Stimulated activated CD4-positive, alpha-beta T cell treated with anti-CD3 and anti-CD28 coated beads, Interleukin-1b, Interleukin-23, amount 100 ng/mL, for 48 hours (primary cell): Measurements from ENCODE around the gene ACP2.

Experiments used
- DNase-seq: peaks from one replicate; pipeline ENCODE4 v3.0.0-alpha.2; 2020

Gene ACP2

DNA sequence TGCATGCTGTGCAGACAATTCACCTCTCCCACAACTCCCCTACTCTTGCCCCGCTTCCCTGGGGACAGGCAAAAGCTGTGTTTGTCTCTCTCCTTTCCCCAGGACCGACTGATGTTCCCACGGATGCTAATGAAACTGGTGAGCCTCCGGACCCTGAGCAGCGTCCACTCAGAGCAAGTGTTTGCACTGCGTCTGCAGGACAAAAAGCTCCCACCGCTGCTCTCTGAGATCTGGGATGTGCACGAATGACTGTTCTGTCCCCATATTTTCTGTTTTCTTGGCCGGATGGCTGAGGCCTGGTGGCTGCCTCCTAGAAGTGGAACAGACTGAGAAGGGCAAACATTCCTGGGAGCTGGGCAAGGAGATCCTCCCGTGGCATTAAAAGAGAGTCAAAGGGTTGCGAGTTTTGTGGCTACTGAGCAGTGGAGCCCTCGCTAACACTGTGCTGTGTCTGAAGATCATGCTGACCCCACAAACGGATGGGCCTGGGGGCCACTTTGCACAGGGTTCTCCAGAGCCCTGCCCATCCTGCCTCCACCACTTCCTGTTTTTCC lies 19.9 kb upstream of the ACP2 start:
- no peak for DNase-seq

DNA sequence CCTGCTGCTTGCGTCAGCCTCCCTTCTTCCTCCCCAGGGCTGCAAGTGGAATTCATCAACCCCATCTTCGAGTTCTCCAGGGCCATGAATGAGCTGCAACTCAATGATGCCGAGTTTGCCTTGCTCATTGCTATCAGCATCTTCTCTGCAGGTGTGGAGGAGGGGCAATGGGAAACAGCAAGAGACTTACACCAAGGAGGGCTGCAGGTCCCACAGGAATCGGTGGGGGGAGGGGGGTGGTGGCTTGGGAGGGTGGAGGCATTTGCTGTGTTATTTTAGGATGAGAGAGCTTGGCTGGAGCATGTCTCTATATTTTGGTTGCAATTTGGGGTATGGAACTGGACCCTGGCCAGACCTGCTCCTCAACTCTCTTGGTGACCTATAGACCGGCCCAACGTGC lies 19.3 kb upstream of the ACP2 start:
- DNase-seq, result no peak

DNA sequence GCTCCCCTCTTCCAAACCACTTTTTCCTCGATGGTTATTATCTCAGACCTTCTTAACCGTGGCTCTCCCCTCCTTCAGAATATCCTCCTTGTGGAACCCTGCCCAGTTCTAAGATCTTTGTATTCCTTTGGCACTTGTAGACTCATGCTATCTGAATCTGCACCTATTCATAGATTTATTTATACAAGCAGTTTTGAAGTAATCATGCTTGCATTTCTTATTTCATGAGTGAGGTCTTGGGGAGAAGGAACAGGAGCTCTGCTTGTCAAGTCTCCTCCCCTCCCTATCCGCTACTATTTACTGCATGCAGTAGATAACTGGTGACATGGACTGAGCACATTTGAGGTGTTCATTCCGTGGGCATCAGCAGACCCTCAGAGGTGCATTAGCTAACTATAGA lies 15.9 kb upstream of the ACP2 start:
- DNase-seq, result no peak

DNA sequence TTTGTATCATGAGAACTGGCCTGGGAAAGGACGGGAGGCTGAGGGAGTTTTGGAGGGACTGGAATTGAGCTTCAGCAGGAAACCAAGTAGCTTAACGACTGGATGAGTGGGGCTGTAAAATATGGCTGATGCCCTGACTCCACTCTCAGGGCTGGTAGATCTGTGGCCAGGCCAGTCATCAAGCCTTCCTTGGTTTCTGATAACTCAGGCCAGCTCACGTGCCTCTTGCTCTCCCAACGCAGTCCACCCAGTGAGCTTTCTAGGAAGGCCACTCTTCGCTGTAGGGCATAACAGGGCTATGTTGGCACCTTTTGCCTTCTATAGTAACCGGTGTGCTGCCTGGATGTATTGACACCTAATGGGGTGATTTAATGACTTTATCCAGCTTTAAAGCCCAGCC lies 15.5 kb upstream of the ACP2 start:
- DNase-seq, result no peak

DNA sequence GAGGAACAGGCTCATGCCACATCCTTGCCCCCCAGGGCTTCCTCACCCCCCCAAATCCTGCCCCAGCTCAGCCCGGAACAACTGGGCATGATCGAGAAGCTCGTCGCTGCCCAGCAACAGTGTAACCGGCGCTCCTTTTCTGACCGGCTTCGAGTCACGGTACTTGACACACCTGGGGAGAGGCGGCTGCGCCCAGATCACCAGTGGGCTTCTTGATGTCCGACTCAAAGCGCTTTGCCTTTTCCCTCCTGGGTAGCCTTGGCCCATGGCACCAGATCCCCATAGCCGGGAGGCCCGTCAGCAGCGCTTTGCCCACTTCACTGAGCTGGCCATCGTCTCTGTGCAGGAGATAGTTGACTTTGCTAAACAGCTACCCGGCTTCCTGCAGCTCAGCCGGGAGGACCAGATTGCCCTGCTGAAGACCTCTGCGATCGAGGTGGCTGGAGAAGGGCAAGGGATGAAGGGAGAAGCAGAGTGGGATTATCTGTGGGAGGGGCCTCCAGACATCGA lies 12.7 kb upstream of the ACP2 start:
- DNase-seq, result no peak

DNA sequence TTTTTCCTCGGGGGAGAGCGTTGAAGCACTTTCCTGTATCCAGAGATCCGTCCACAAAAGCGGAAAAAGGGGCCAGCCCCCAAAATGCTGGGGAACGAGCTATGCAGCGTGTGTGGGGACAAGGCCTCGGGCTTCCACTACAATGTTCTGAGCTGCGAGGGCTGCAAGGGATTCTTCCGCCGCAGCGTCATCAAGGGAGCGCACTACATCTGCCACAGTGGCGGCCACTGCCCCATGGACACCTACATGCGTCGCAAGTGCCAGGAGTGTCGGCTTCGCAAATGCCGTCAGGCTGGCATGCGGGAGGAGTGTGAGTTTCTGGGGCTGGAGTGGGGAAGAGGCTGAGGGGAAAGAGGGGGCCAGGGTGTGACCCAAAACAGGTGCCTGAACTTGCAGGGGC lies 11.8 kb upstream of the ACP2 start:
- DNase-seq, result no peak

DNA sequence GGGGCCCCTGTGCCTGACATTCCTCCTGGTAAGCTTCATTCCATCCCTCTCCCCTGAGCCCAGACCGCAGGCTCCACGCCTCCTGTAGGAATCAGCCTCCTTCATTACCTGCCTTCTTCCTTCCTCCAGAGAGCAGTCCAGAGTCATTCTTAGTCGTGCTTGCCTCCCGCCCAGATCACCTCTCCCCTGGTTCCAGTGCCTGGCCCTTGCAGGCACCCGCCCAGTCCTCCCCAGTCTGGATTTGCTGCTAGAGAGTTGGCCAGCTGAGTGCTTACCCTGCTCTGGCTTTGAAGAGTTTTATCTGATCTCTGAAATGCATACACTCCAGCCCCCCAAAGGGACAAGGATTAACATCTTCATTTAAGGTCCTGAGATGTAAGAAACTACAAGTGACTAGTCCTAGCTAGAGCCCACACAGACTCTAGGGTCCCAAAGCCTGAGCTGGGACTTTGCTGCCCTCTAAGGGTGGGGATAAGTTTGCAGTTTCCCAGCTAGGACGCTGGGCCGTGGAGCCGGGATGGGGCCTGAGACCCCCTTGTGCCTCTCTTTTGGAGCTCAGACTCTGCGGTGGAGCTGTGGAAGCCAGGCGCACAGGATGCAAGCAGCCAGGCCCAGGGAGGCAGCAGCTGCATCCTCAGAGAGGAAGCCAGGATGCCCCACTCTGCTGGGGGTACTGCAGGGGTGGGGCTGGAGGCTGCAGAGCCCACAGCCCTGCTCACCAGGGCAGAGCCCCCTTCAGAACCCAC lies 10.8 kb upstream of the ACP2 start:
- DNase-seq, result peak; percentile 39

DNA sequence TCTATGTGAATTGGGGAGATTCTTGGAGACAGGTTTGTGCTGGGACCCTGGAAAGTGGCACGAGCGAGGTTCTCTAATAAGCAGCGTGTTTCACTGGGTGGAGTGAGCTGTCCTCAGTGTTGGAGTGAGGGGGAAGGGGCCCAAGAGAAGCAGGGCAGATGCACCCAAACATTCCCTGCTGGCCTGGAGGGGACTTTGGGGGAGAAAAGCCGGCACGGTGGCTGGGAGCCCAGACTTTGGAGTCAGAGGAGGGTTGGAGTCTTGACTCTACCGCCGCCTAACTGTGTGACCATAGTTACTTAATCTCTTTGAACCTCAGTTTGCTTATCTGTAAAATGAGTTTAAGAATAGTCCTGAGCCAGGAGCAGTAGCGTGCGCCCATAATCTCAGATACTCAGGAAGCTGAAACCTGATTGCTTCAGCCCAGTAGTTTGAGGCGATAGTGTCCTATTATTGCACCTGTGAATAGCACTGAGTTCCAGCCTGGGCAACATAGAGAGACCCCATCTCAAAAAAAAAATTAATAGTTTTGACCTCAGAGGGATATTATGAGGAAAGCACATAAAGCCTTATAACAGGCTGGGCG lies 9.8 kb upstream of the ACP2 start:
- no peak for DNase-seq

DNA sequence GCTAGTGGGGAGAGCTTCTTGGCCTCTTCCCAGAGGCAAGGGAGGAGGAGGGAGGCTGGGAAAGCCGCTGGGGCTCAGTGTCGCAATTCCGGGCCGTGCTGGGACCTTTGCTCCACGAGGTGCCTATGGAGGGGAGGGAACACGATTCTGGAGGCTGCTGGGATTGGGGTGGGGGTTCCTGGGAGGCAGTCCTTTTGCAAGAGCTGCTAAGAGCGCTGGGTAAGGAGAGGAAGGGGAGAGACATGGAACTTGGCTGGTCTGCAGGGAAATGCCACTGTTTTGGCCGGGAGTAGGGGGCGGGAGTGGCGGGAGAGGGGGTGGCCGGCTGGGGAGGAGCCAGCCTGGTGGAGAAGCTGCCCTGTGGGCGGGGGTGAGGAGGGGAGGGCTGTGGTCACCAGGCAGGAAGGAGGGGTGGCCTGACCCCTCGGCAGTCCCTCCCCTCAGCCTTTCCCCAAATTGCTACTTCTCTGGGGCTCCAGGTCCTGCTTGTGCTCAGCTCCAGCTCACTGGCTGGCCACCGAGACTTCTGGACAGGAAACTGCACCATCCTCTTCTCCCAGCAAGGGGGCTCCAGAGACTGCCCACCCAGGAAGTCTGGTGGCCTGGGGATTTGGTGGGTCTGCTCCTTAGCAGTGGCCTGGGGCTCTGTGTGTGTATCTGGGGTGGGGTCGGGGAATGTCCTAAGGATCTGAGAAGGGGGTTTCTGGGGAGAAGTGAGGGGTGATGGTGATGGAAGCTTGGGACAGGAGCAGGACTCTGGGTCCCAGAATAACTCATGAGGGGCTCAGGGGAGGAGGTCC lies 9.1 kb upstream of the ACP2 start, which contains the start of gene NR1H3:
Gene NR1H3 (plus strand): TSS at position 480 of the 800 bp plus-strand sequence. CDS start 1,221 bp downstream, outside the sequence.
- DNase-seq, result no peak

DNA sequence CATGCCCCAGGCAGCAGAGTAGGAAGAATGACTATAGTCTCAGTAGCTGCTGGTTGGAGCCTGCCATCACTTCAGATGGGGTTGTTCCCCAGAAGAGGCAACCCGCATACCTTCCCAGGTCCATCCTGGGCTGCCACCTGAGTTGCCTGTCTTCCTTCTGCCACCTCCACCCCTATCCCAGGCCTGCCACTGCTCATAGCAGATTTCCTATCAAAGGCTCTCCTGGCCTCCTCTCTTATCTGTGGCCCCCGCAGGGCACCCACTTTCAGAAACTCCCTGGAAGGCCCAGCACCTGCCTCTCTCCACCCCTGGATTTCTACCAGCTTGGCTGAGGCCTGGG lies 8.5 kb upstream of the ACP2 start:
- no peak for DNase-seq

DNA sequence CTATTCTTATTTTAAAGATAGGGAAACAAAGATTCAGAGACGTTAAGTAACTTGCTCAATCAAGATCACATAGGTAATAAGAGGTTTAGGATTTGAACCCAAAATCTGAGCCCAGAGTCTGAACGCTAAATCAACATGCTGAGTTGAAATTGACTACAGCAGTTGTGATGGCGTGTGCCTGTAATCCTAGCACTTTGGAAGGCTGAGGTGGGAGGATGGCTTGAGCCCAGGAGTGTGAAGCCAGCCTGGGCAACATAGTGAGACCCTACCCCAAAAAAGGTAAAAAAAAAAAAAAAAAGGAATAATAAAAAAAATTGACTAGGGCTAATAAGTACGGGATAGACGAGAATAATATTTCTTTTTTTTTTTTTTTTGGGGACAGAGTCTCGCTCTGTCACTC lies 7.8 kb upstream of the ACP2 start:
- DNase-seq, result no peak

DNA sequence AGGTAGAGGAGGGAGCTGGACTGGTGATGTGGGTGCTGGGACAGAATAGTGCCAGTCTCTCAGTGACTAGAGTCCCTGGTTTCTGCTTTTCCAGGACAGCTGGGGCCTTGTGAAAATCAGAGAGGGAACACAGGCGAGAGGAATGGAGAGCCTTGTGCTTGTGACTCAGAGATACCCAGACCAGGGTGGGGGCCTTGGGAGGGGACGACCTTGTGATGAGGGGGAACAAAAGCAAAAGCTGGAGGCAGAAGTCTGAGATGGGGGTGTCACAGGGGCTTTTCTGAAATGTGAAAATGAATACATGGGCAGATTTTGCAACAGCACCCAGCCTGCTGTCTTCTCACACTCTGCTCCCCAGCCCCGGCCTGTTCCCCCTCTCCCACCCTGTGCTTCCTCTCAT lies 5.8 kb upstream of the ACP2 start:
- no peak for DNase-seq

DNA sequence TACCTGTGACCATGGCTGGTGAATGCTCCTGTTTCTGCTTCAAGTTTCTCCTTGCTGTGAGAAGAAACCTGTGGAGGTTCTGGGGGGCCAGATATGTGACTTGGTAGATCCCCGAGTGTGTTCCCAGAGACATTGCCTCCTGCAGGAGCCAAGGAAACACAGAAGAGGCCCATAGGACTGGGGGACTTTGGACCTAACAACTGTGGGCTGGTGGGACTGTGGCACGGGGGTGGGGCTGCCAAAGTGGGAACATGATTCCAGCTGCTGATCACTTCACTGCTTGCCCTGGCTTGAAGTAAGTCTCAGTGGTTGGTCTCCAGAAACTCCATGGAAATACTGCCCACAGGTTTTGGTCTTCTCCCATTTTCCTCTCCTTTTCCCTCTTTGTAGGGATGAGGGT lies 5.0 kb upstream of the ACP2 start:
- DNase-seq, result no peak

DNA sequence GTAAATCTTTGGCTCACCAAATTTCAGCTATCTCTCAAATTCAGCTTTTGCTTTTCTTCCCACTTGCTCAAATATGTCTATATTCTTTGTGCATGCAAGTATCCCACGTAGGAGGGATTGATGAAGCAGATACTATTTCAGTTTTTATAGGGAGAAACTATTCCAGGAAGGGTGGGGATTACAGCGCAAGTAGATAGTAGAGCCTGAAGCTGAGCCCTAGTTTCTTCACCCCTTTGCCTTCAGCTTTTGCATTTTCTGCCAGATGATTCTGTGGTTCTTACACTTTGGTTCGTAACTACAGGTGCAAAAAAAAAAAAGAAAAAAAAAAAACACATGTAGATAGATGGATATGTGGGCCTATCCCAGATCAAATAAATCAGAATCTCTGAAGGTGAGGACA lies 3.1 kb upstream of the ACP2 start:
- no peak for DNase-seq

DNA sequence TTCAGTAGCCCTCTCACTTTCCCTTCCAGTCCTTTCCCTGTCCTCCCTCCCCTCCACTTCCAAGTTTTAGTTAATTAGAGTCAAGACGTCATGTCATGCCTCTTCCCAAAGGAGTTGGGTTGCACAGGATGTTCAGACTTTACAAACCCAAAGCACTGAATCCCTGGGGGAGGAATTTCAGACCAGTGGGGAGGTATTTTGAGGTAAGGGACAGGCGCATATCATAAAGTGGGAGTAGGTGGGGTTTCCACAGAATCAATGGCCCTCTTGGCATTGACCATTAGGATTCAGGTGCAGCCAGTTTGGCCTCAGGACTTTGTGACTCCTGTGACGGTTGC lies 733 bp upstream of the ACP2 start:
- no peak for DNase-seq

DNA sequence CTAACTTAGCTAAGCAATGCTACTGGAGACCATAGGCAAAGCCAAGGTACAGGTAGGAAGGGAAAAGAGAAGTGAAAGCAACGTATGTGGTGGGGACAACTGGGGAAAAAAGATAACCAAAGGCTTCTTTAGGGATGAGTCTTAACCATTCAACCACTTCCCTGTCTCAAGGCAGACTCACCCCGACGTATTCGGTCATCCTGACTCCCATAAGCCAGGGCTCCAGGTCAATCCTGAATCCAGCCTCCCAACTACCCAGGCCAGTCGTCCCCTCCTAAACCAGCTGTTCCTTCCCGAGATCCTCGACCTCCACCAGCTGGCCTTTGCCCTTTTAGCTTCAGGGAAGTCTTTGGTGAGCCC lies 330 bp downstream of the ACP2 start:
- DNase-seq, result no peak

DNA sequence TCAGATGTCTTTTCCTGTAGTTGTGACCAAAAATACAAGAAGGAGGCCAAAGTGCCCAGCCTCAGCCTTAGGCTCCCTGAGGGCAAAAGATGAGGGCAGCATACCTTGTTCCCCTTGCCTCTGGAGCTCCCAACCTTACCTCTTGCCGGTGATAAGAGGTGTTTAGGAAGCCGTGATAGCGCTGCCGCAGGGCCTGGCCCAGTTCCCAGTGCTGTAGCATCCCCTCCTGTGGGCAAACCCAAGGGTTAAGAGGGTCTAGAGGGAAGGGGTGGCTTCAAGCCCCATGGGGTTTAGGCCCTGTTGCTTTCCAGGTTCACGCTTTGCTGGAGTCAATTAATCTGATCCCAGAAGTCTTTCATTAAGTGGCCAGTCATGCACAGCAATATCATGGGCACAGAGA lies 1.1 kb downstream of the ACP2 start:
- no peak for DNase-seq

DNA sequence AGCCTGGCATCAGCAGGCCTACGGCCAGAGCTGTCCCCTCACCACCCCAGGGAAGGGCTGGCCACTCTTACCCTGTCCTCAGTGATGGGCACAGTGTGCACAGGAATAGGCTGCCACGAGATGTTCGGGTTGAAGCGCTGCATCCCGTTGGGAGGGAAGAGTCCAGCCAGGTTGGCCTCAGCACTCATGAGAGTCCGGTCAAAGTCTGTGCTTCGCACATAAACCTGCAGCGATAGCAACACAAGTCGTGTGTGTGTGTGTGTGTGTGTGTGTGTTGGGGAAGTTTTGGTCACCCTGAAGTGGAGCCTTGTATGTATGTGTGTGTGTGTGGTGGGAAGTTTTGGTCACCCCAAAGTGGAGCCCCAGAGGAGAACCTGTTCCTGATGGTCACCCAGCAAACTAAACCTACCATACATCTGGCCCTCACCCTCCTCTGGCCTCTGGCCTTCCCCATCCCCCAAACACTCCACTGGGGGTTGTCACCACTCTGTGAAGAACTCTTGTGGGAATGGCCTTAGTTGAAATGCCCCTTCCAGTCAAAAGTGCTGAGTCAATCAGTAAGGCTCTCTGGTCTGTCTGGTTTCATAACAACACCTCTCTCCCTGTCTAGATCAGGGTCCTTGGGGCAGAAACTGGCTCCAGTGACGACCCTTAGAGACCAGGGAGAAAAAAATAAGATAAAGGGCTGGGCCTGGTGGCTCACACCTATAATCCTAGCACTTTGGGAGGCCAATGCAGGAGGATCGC lies 2.8 kb downstream of the ACP2 start:
- DNase-seq, result no peak

DNA sequence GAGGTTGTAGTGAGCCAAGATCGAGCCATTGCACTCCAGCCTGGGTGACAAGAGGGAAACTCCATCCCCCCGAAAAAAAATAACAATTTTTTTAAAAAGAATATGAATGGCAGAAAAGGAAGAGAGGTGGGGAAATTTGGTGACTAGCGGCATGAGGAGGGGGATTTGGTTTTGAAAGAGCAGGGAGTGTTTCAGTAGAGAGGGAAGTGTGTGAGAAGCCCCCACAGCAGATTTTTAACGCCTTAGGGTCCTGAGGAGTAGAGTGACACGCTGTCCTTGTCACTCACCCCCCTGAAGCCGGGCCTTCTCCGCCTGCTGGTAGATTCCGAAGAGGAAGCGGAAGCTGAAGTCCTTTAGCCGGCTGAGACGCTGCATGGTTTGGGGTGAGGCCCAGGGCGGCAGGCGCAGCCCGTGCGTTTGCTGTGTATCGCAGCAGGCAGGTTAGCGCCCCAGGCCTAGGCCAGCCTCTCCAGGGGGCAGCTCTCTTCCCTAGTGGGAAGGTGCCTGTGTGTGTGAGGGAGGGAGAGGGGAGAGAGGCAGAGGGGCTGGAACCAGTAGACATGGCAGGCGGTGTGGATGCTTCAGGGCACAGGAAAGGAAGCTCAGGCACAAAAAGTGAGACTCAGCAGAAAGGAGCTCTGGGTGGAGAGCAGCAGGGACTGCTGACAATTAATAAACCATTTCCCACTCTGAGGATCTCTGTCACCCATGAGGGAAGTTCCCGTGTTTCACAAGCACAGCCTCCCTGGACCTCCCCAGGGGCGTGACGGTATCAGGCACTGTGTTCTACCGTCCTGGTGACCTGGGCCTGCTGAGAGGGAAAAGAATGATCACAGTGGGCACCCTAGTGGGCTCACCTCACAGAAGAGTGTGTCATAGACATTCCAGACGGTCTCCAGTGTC lies 3.9 kb downstream of the ACP2 start:
- no peak for DNase-seq

DNA sequence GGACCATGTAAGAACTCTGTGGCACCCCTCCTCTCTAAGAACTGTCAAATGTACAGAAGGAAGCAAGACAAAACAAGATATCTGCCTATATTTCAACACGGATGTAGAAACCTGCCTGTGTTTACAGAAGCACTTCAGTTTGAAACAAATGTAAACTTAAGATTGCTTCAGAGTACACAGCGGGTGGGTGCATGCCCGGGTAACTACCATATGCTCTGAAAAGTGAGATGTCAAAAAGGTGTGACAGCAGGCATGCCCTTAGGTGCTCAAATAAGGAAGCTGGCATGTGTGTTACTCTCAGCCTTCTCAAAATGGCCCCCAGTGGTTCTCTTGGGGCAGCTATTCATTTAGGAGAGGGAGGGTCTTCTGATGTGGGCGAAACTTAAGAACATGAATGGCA lies 5.2 kb downstream of the ACP2 start:
- DNase-seq, result no peak

DNA sequence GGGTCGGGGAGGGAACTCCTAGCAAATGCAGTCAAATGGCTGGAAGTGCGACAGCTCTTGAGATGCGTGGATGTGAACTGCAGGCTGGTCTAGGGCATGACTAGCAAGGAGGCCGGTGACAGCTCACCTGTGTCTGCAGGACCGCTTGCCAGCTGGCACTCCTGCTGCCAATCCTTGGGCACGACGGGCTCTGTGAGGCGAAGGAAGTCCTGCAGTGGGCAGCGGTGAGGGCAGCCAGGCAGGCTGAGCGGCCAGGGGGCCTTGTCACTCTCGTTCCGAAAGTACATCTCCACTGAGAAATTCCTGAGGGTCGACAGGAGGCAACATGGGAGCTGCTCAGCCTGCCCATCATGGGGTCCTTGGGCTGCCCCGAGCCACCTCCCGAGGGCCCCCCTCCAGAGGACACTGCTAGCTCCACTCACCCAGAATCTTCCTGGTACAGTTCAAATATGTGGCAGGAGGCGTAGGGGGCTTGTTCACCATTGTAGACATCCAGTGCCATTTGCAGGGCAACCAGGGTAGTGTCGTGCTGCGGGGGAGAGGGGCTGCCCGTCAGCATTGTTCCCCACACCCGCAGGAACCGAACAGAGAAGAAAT lies 5.9 kb downstream of the ACP2 start:
- no peak for DNase-seq

DNA sequence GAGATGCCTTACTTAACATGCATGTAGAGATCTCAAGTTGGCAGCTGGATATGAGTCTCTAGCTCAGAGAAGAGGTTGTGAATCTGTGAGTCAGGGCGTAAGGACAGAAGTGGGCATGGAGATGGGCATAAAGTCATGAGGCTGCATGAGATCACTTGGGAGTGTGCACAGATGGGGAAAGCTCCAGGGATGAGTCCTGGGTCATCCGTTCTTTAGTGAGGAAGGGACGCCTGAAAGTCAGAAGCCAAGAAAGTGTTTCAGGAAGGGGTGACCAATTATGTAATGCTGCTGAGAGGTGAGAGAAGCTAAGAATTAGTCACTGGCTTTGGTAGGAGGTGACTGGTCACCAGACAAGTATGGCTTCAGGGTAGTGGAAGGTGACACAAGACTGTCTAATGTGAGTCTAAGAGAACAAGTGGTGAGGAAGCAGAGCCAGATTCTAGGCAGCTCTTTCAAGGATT lies 6.7 kb downstream of the ACP2 start:
- no peak for DNase-seq
